HG03520 (cell line): Measurements from ENCODE around the gene MLPH.

Experiments used
- ATAC-seq: cut with Tn5 transposase; IDR thresholded peaks from one replicate; pipeline ENCODE4 v1.9.1; 2021; ENCODE audit warnings: mild to moderate bottlenecking, moderate library complexity; ENCODE audit not compliant: unreplicated experiment

The MLPH gene

GRCh38 chr2:237540223-237540775 lies 53.2 kb downstream of the MLPH start:
- no peak for ATAC-seq

DNA sequence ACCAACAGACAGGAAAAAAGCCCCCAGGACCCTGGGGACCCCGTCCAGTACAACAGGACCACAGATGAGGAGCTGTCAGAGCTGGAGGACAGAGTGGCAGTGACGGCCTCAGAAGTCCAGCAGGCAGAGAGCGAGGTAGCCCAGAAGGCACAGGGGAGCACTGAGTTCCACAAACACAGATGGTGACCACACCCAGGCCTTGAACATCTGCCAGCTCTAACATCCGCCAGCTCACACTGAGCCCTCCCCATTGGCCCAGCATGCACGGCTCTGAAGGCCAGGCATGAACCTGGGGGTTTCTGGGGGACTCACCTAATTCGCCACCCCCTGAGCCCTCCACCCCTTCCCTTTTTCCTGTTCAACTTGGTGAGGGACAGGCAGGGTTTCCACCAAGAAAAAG lies 53.8 kb downstream of the MLPH start:
- ATAC-seq, result no peak

DNA sequence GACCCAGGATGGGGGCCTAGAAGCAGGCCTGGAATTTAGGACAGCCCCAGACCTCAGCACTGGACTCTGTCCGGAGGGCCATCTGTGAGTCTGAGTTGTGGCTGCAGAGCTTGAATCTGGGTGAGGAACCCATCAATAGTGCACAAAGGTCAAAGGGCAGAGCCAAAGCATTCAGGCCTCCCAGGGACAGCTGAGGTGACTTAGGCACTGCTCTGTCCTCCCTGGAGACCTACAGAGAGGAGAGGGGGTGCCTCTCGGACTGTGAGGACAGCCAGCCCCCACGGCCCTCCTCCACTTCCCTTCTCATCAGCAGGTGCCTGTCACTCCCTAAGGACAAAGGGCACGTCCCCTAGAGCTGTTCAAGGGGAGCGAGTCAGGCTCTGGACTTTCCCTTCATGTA lies 54.2 kb downstream of the MLPH start:
- ATAC-seq, result no peak

- no peak for ATAC-seq
Observed at GRCh38 chr2:237542001-237542704, 55.1 kb downstream of the MLPH start.

DNA sequence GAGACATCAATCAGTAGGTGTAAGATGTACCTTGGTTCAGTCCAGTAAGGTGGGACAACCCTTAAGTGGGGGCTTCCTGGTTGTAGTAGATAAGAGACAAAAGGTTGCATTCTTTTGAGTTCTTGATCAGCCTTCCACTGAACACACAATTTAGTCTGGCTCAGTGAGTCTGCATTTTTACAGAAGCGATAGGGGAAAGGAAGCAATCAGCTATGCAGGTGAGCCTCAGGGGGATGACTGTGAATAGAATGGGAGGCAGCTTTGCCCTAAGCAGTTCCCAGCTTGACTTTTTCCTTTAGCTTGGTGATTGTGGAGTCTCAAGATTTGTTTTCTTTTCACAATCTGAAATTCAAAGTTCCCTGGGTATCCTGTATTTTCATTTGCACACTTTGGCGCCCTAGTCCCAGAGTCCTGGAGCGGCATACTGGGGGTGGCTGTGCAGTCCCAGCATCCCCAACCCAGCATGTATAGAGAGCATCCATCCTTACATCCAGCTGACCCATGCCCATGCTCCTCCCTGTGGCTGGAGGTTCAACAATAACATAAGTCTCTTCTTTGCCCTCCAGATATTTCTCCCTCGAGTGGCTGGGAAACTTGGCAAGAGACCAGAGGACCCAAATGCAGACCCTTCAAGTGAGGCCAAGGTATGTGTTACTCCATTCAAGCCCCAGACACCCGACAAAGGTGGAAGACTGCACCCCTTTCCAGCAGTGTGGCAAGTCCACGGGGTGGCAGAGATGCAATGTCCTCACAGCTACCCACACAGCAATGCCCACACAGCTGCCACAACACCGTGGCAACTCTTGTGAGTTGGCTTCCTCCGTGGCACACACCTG lies 59.2 kb downstream of the MLPH start:
- no peak for ATAC-seq

GRCh38 chr2:237546876-237547395 lies 59.9 kb downstream of the MLPH start:
- ATAC-seq, result no peak

DNA sequence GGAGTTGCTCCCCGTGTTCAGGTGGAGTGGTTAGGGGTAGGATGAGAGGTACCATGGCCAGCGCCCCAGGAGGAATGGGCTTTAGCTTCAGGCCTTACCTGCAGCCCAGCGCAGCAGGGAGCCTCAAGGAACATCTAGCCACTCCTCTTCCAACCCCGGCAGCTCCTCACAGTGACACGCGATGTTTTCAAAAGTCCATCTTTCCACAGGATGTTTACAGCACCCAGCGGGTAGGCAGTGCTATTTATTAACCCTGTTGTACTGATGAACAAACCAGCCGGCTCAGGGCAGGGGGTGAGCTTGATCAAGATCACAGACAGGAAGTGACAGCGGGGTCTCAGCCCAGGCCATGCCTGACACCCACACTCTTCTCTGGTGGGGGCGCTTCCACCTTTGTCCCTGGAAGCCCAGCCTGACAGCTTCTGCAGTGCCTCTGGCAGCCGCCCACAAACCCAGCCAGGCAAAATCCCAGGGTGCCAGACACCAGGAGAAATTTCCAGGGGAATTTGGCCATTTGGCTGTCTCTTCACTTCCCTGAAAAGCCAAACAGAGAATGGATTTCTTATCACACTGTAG lies 60.9 kb downstream of the MLPH start:
- ATAC-seq, result no peak

GRCh38 chr2:237549216-237549615 lies 62.2 kb downstream of the MLPH start:
- ATAC-seq, result no peak

DNA sequence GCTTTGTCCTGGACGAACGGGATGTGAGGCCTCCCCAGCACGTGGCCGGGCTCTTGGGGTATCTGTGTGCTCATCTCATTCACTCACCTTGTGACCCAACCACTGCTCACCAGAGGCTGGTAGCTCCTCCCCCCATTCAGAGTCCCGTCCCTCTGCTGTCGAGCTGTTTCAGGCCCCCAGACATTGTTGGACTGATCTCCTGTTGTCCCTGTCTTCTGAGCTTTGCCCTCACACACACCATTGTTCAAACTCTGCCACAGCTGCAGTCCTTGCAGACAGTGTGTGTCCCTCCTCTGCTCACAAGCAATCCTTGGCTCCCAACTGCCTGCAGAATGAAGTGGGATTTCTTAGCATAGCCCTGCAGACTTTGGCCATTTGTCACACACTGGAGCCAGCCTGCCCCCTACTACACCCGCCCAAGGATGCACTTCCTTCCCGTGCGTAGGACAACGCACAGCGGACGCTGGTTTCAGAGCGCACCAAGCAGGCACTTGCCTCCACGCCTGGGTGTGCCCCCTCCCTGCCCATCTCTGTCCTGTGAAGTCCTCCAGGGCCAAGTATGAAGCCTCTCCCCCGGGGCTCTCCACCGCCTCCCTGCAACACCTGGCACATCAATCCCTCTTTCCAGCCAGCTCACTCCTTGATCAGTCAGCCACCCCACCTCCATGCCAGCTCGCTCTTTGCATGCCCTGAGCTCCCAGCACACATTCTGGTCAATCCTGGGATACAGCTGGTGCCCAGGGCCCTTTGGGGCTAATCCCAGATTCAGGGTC lies 62.8 kb downstream of the MLPH start:
- no peak for ATAC-seq

DNA sequence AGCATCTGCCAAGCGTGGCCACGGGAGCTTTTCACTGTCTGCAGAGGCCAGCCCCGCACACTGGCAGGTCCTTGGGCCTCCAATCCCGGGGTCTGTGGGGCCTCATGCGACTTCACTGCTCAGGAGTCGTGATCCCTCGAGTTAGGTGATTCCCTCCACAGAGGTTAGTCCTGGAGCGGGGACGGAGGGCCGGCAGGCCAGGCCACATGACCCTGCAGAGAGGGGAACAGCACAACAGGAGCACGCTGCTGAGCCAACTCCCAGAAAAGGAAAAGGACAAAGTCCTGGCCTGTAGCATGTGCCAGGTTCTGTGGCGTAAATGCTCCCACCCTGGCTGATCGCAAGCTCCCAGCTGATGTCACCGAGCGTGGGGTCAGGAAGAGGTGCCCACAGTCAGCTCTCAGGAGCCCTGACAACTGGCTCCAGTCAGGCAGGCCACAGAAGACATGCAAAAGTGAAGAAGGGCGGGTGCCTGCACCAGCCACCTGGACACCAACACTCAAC lies 64.1 kb downstream of the MLPH start:
- ATAC-seq, result no peak

DNA sequence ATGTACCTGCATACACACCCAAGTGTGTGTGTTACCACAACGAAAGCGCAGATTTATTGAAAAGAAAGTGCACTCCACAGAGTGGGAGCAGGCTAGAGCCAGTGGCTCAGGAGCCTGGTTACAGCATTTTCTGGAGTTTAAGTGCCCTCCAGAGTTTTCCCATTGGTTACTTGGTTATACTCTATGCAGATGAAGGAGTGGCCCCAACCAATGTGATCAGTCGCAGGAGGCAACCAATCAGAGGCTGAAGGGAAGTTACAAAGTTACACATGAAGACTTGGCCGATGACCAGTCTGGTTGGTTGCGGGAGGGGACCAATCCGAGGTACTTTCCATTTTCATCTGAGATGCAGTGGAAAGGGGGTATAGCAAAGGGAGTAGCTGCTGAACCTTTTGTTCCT lies 65.9 kb downstream of the MLPH start:
- no peak for ATAC-seq

DNA sequence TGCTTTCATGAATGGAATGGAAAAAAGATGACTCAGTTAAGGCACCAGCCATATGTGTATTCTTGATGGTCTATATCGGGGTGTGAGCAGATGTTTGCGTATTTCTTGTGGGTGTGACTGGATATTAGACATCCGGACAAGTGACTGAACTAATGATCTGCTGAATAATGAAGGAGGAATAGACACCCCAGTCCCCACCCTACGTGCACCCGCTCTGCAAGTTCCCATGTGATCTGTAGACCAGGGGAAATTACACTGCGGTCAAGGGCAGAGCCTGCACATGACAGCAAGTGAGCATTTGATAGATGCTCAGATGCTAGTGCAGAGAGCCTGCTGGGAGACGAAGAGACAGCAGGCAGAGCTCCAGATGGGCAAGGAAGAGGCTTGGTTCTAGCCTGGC lies 66.9 kb downstream of the MLPH start:
- ATAC-seq, result no peak

DNA sequence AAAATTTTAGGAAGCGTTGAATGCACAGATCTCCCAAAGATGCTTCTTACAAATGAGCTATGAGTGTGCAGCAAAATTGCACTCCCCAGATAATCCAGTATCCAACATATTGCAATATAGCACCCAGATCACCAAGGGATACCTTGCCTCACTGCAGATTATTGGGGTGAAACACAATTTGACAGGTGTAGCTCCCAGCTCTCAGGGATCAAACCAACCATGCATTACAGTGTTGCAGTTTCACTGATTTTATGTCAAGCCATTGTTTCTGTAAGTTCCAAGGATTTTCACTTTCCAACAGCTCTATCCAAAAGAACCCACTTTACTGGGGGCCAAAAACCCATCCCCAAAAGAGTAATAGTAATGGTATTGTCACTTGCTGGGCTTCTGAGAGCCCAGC lies 68.5 kb downstream of the MLPH start:
- ATAC-seq, result no peak

DNA sequence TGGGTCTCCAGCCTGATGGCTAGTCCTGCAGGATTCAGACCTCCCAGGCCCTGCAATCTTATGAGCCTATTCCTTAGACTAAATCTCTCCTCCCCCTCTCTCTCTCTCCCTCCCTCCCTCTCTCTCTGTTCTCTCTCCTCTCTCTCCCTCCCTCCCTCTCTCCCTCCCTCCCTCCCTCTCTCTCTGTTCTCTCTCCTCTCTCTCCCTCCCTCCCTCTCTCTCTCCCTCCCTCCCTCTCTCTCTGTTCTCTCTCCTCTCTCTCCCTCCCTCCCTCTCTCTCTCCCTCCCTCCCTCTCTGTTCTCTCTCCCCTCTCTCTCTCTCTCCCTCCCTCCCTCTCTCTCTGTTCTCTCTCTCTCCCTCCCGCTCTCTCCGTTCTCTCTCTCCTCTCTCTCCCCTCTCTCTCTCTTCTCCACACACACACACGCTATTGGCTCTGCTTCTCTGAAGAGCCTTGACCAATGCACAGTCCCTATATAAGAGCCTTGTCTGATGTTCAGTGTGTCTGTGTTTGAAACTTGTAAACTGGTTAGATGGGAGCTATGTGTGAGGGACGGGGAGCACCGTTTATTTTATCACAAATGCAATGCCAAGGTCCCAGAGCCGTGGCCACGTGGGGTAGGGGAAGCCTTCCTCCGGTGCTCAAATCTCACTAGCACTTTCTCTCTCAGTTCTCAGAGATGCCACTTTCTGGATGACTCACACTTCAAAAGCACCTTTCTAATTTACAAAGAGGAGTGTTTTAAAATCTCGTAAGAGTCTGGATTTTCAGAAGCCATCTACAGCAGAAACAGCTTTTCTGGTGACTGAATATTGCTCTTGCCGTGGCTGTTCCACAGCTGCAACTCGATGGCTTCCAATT lies 70.0 kb downstream of the MLPH start:
- ATAC-seq, result peak; percentile 82

- ATAC-seq, result peak; percentile 17
Observed at GRCh38 chr2:237557633-237558015, 70.6 kb downstream of the MLPH start.

- no peak for ATAC-seq
Observed at GRCh38 chr2:237558961-237559641, 72.0 kb downstream of the MLPH start.

GRCh38 chr2:237561221-237561620 lies 74.2 kb downstream of the MLPH start:
- no peak for ATAC-seq

DNA sequence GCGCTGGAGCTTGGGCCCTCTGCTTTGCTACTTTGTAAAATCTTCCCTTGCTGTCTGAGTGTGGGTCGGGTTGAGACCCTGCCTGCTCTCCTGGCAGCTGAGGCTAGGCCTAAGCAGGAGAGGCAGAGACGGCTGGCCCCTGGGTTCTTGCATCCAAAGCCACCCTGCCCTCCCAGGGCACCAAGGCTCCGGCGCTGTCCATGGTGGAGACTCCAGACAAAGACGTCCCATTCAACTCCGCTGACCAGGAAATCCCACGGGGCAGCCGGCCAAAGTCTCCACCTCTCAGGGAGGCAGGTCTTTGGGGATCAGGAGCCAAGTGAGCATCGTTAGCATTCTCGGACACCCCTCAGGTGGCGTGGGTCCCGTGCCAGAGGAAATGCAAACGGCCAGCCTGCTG lies 76.8 kb downstream of the MLPH start:
- no peak for ATAC-seq

DNA sequence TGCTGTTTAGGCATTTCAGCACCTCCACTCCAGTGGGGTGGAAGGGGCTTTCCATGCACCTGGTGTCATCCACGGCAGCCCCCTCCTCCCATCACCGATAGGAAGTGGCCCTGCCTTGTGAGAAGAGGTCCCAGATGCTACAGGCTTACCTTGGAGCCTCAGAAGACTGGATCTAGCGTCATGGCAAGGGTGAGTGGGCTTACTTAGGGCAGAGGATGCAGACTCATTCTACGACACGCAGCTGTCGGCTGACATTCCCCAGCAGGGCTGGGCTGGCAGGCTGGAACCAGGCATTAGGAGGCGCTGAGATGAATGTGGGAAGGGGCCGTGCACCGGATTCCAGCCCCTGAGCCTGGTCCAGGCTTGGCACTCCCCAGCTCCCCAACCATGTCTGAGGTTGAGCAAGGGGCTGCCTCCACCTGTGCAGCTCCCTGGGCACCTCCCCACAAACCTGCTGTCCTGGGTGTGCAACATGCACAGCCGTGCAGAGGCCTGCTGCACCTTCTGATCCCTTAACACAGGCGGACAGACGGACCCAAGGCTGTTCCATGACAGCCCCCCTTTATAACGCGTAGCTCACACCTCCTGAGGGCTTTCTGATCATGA lies 77.6 kb downstream of the MLPH start:
- ATAC-seq, result no peak
